T-helper 1 cell treated with Interleukin-12 subunit alpha and Interleukin-12 subunit beta and Interleukin-4 antibody, amounts not matched to agents 30 ng/mL and 1 ng/mL, for 36 hours (primary cell): ENCODE results near the gene PAK5. TPM values are rescaled to one million over a fixed set of nuclear protein-coding genes. Genes with fewer than 3 reads are reported as not detected.

Experiments used
- intact Hi-C: fragments of 100-400 bp; cut with micrococcal nuclease; formaldehyde crosslinking; loops from one replicate; pipeline ENCODE4 v1.15.1; 2024
- total RNA-seq: library from RNA; stranded (reverse); gene quantifications from 2 replicates; pipeline ENCODE4 v1.2.3, GENCODE V29; 2022

PAK5 gene
- total RNA-seq, 1 donor from 2014 or later: not detected

GRCh38 chr20:9581509-9581908 is 257.4 kb downstream of the PAK5 start:
- intact Hi-C loops: no loop called here

- intact Hi-C loops: no loop called here
Measured at GRCh38 chr20:9578594-9578993, 260.3 kb downstream of the PAK5 start.

GRCh38 chr20:9577397-9577796 is 261.5 kb downstream of the PAK5 start:
- intact Hi-C loops: no loop called here

GRCh38 chr20:9576695-9577094 is 262.2 kb downstream of the PAK5 start:
- intact Hi-C loops: no loop called here

- intact Hi-C loops: no loop called here
Measured at GRCh38 chr20:9575836-9576235, 263.0 kb downstream of the PAK5 start.

- intact Hi-C loops: no loop called here
Measured at GRCh38 chr20:9574776-9575175, 264.1 kb downstream of the PAK5 start.

- intact Hi-C loops: no loop called here
Measured at GRCh38 chr20:9574181-9574580, 264.7 kb downstream of the PAK5 start.

- intact Hi-C loops: no loop called here
Measured at GRCh38 chr20:9573335-9574151, 265.3 kb downstream of the PAK5 start.

- intact Hi-C loops: no loop called here
Measured at GRCh38 chr20:9572670-9573069, 266.2 kb downstream of the PAK5 start.

GRCh38 chr20:9571783-9572182 is 267.1 kb downstream of the PAK5 start:
- intact Hi-C loops: no loop called here

- intact Hi-C loops: no loop called here
Measured at GRCh38 chr20:9570612-9571011, 268.3 kb downstream of the PAK5 start.

GRCh38 chr20:9566977-9567376 is 271.9 kb downstream of the PAK5 start:
- intact Hi-C loops: no loop called here

GRCh38 chr20:9565910-9566550 is 272.8 kb downstream of the PAK5 start:
- intact Hi-C loops: no loop called here

- intact Hi-C loops: no loop called here
Measured at GRCh38 chr20:9557411-9557810, 281.5 kb downstream of the PAK5 start.

- intact Hi-C loops: no loop called here
Measured at GRCh38 chr20:9555781-9556180, 283.1 kb downstream of the PAK5 start.

GRCh38 chr20:9551808-9552550 is 286.9 kb downstream of the PAK5 start:
- intact Hi-C loops: no loop called here

GRCh38 chr20:9550871-9551270 is 288.0 kb downstream of the PAK5 start:
- intact Hi-C loops: no loop called here

- intact Hi-C loops: no loop called here
Measured at GRCh38 chr20:9550283-9550682, 288.6 kb downstream of the PAK5 start.

- intact Hi-C loops: no loop called here
Measured at GRCh38 chr20:9543214-9543613, 295.7 kb downstream of the PAK5 start.

- intact Hi-C loops: no loop called here
Measured at GRCh38 chr20:9535449-9535848, 303.4 kb downstream of the PAK5 start.

GRCh38 chr20:9534025-9534424 is 304.9 kb downstream of the PAK5 start:
- intact Hi-C loops: no loop called here
